ENCODE results near the gene SMARCA4.

The SMARCA4 gene

GRCh38 chr19:10971107-10971726, 10.4 kb downstream of the SMARCA4 start:
- no peak for DNase-seq (ENCODE audit: low read depth)
- no peak for TF ChIP-seq CTCF (conservative IDR thresholded peaks at IDR 0.05; ENCODE audit: low read depth, low read length)
- no peak overlapping the region for H3K4me3 ChIP-seq (ENCODE audit: low read length)

- H3K4me3 ChIP-seq (ENCODE audit: low read length): no peak overlapping the region
- no peak for TF ChIP-seq CTCF (conservative IDR thresholded peaks at IDR 0.05; ENCODE audit: low read depth, low read length)
These were observed 14.7 kb downstream of the SMARCA4 start for GRCh38 chr19:10975374-10976130.

GRCh38 chr19:10976131-10976892, 15.5 kb downstream of the SMARCA4 start:
- TF ChIP-seq CTCF (conservative IDR thresholded peaks at IDR 0.05; ENCODE audit: low read depth, low read length): no peak
- DNase-seq (ENCODE audit: low read depth): no peak
- H3K4me3 ChIP-seq (ENCODE audit: low read length): no peak overlapping the region

More at GRCh38 chr19:10975374-10976130, 14.7 kb downstream of the SMARCA4 start:
- no peak for DNase-seq (ENCODE audit: low read depth)

GRCh38 chr19:10977742-10978092, 16.9 kb downstream of the SMARCA4 start:
- no peak for TF ChIP-seq CTCF (conservative IDR thresholded peaks at IDR 0.05; ENCODE audit: low read depth, low read length)
- no peak for DNase-seq (ENCODE audit: low read depth)

GRCh38 chr19:10979951-10980381, 19.1 kb downstream of the SMARCA4 start:
- H3K4me3 ChIP-seq (ENCODE audit: low read length): no peak overlapping the region
- DNase-seq (ENCODE audit: low read depth): no peak
- TF ChIP-seq CTCF (conservative IDR thresholded peaks at IDR 0.05; ENCODE audit: low read depth, low read length): no peak

More at GRCh38 chr19:10977742-10978092, 16.9 kb downstream of the SMARCA4 start:
- no peak overlapping the region for H3K4me3 ChIP-seq (ENCODE audit: low read length)

- no peak for DNase-seq (ENCODE audit: low read depth)
These were observed 20.5 kb downstream of the SMARCA4 start for GRCh38 chr19:10981252-10981895.

More at GRCh38 chr19:10981252-10981895, 20.5 kb downstream of the SMARCA4 start:
- no peak overlapping the region for H3K4me3 ChIP-seq (ENCODE audit: low read length)
- no peak for TF ChIP-seq CTCF (conservative IDR thresholded peaks at IDR 0.05; ENCODE audit: low read depth, low read length)

All from retinal pigment epithelial cell (primary cell).